ENCODE results near the gene LARGE1. TPM values are rescaled to one million over a fixed set of nuclear protein-coding genes. Genes with fewer than 3 reads are reported as not detected.

LARGE1 gene
- total RNA-seq, 1 donor: 22.8 TPM

DNA sequence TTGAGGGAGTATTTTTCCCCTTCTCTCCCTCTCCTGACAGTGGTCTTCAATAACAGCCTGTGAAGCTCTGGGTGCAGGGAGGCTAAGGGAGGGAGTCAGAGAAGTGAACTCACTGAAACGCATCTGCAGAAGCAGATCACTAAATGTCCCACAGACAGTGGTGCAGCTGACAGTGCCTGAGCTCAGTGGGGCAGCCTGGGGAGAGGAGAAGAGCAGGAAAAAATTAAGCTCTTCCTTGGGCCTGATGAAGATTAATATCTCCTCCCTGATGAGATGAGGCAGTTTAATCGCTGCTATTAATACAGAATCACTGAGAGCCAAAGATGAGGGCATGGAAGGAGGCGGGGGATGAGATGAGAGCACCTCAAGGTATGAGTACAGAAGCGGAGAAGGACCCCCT lies 180.8 kb downstream of the LARGE1 start:
- H3K79me2 ChIP-seq (ENCODE audit: insufficient read depth, low read length): no peaks in the 10 kb centered on the region
- H4K20me1 ChIP-seq (ENCODE audit: insufficient read depth, low read length): no peaks in the 10 kb centered on the region
- no peak overlapping the region for H3K4me2 ChIP-seq (ENCODE audit: insufficient read depth, low read length)
- no peak overlapping the region for H3K4me3 ChIP-seq (ENCODE audit: insufficient read depth, low read length)
- TF ChIP-seq, protein P1, sequence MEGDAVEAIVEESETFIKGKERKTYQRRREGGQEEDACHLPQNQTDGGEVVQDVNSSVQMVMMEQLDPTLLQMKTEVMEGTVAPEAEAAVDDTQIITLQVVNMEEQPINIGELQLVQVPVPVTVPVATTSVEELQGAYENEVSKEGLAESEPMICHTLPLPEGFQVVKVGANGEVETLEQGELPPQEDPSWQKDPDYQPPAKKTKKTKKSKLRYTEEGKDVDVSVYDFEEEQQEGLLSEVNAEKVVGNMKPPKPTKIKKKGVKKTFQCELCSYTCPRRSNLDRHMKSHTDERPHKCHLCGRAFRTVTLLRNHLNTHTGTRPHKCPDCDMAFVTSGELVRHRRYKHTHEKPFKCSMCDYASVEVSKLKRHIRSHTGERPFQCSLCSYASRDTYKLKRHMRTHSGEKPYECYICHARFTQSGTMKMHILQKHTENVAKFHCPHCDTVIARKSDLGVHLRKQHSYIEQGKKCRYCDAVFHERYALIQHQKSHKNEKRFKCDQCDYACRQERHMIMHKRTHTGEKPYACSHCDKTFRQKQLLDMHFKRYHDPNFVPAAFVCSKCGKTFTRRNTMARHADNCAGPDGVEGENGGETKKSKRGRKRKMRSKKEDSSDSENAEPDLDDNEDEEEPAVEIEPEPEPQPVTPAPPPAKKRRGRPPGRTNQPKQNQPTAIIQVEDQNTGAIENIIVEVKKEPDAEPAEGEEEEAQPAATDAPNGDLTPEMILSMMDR (IDR thresholded peaks at IDR 0.05; ENCODE audit: extremely low read depth, low read depth, low read length): no peak
- H3K36me3 ChIP-seq (ENCODE audit: insufficient read depth, low read length): no peaks in the 10 kb centered on the region
- H3K9me3 ChIP-seq (ENCODE audit: low read depth, low read length): no peaks in the 10 kb centered on the region
- DNase-seq (ENCODE audit: insufficient read length, low spot score, missing footprints): no peak
- no peak overlapping the region for H2AFZ ChIP-seq (ENCODE audit: low read length)
- no peak overlapping the region for H3K27ac ChIP-seq (ENCODE audit: low read depth, low read length)
- no peaks in the 10 kb centered on the region for H3K27me3 ChIP-seq (ENCODE audit: insufficient read depth, low read length)
- H3K4me1 ChIP-seq (ENCODE audit: insufficient read depth, low read length): no peaks in the 10 kb centered on the region

DNA sequence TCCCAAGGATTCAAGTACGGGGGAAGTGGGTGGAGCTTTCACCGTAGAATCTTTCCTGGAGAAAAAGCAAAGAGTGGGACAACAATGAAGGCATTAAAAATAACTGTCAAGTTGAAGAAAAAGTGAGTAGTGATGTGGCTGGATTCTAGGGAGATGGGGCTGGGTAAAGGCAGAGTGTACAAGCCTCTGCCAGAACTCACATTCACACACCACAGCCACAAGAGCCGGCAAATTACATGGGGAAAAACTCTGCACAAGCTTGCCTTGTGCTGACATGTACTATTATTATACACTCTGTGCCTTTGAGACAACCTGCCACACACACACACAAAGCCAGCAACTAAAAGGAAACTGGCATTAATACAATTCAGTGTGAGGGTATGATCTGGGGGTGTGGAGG lies 182.6 kb downstream of the LARGE1 start:
- H3K4me2 ChIP-seq (ENCODE audit: insufficient read depth, low read length): no peak overlapping the region
- H2AFZ ChIP-seq (ENCODE audit: low read length): no peak overlapping the region
- H3K27me3 ChIP-seq (ENCODE audit: insufficient read depth, low read length): no peaks in the 10 kb centered on the region
- TF ChIP-seq, protein P1 (IDR thresholded peaks at IDR 0.05; ENCODE audit: extremely low read depth, low read depth, low read length): no peak
- no peaks in the 10 kb centered on the region for H3K9me3 ChIP-seq (ENCODE audit: low read depth, low read length)
- no peak overlapping the region for H3K27ac ChIP-seq (ENCODE audit: low read depth, low read length)
- no peaks in the 10 kb centered on the region for H3K36me3 ChIP-seq (ENCODE audit: insufficient read depth, low read length)
- no peaks in the 10 kb centered on the region for H4K20me1 ChIP-seq (ENCODE audit: insufficient read depth, low read length)
- H3K79me2 ChIP-seq (ENCODE audit: insufficient read depth, low read length): no peaks in the 10 kb centered on the region
- no peak for DNase-seq (ENCODE audit: insufficient read length, low spot score, missing footprints)
- H3K4me1 ChIP-seq (ENCODE audit: insufficient read depth, low read length): no peaks in the 10 kb centered on the region
- no peak overlapping the region for H3K4me3 ChIP-seq (ENCODE audit: insufficient read depth, low read length)

DNA sequence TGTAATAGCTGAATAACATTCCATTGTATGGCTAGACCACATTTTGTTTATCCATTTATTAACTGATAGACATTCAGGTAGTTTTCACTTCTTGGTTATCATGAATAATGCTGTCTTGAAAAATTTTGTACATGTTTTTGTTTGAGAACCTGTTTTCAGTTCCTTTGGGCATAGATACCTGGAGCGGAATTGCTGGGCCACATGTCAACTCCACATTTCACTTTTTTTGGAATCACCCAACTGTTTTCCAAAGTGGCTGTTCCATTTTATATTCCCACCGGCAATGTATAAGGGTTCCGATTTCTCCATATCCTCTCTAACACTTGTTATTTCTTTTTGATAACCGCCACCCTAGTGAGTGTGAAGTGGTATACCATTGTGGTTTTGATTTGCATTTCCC lies 184.3 kb downstream of the LARGE1 start:
- Histone ChIP-seq H3K4me1 (ENCODE audit: insufficient read depth, low read length) (no peaks in the 10 kb centered on the region), H3K36me3 (ENCODE audit: insufficient read depth, low read length) (no peaks in the 10 kb centered on the region), H3K4me3 (ENCODE audit: insufficient read depth, low read length) (no peak overlapping the region), H4K20me1 (ENCODE audit: insufficient read depth, low read length) (no peaks in the 10 kb centered on the region), H3K4me2 (ENCODE audit: insufficient read depth, low read length) (no peak overlapping the region), H2AFZ (ENCODE audit: low read length) (no peak overlapping the region), H3K27me3 (ENCODE audit: insufficient read depth, low read length) (no peaks in the 10 kb centered on the region), H3K9me3 (ENCODE audit: low read depth, low read length) (no peaks in the 10 kb centered on the region), H3K79me2 (ENCODE audit: insufficient read depth, low read length) (no peaks in the 10 kb centered on the region), H3K27ac (ENCODE audit: low read depth, low read length) (no peak overlapping the region)
- TF ChIP-seq, protein P1 (IDR thresholded peaks at IDR 0.05; ENCODE audit: extremely low read depth, low read depth, low read length): no peak
- no peak for DNase-seq (ENCODE audit: insufficient read length, low spot score, missing footprints)

DNA sequence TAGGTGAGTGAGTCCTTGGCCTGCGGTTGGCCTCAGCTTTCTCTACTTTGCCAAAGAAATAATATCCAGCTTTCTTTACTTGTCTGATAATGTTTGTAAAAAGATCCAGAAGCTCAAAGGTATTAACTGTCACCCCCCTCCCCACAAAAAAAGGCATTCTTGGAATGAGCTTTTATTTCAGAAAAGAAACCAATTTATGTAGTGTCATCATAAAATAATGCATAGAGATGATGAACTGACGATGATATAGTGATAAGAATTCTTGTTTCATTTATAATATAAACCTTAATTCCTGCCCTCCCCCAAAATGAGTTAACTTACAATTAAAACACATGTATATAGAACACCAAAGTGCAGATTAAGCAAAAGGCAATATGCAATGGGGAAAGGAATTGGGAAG lies 191.4 kb downstream of the LARGE1 start:
- H3K27ac ChIP-seq (ENCODE audit: low read depth, low read length): no peak overlapping the region
- H4K20me1 ChIP-seq (ENCODE audit: insufficient read depth, low read length): no peaks in the 10 kb centered on the region
- no peaks in the 10 kb centered on the region for H3K27me3 ChIP-seq (ENCODE audit: insufficient read depth, low read length)
- no peaks in the 10 kb centered on the region for H3K36me3 ChIP-seq (ENCODE audit: insufficient read depth, low read length)
- no peak for DNase-seq (ENCODE audit: insufficient read length, low spot score, missing footprints)
- TF ChIP-seq, protein P1 (IDR thresholded peaks at IDR 0.05; ENCODE audit: extremely low read depth, low read depth, low read length): no peak
- H3K9me3 ChIP-seq (ENCODE audit: low read depth, low read length): no peaks in the 10 kb centered on the region
- H2AFZ ChIP-seq (ENCODE audit: low read length): no peak overlapping the region
- H3K4me3 ChIP-seq (ENCODE audit: insufficient read depth, low read length): no peak overlapping the region
- H3K79me2 ChIP-seq (ENCODE audit: insufficient read depth, low read length): no peaks in the 10 kb centered on the region
- H3K4me1 ChIP-seq (ENCODE audit: insufficient read depth, low read length): no peaks in the 10 kb centered on the region
- H3K4me2 ChIP-seq (ENCODE audit: insufficient read depth, low read length): no peak overlapping the region

Data from osteoblast (primary cell).